ENCODE results near the gene GOLIM4. TPM values are rescaled to one million over a fixed set of nuclear protein-coding genes. Genes with fewer than 3 reads are reported as not detected.

The GOLIM4 gene
- total RNA-seq, 1 experiment from 2014 or later: 35.4 TPM

- intact Hi-C loops (cut with micrococcal nuclease; ENCODE audit: unreplicated experiment) (no loop called here), in situ Hi-C loops (cut with HindIII; ENCODE audit: low pct_unique_long_range_greater_than_20kb, low sequenced_read_pairs) (no loop called here)
- Histone ChIP-seq H3K36me3 (ENCODE audit: control insufficient read depth, insufficient read depth, low read length) (no peaks in the 10 kb centered on the region), H3K27ac (ENCODE audit: low read length) (no peak overlapping the region), H3K9me3 (ENCODE audit: control insufficient read depth, insufficient read depth, low read depth, low read length) (no peaks in the 10 kb centered on the region), H3K4me1 (ENCODE audit: control insufficient read depth, insufficient read depth, low read length) (no peaks in the 10 kb centered on the region), H3K27me3 (ENCODE audit: control insufficient read depth, insufficient read depth, low read length) (no peaks in the 10 kb centered on the region), H3K4me3 (ENCODE audit: low read depth in 2 of 2, low read length in 2 of 2) (no peak overlapping the region)
- ChIA-PET POLR2A (no interaction called here), CTCF (no interaction called here)
- BruUV-seq (replicated peaks): no TSS peak
- ATAC-seq: no peak
- TF ChIP-seq POLR2AphosphoS5 (IDR thresholded peaks at IDR 0.05; ENCODE audit: low read depth, low read length): no peak
- no peak for TF ChIP-seq SIN3A (IDR thresholded peaks at IDR 0.05; ENCODE audit: borderline replicate concordance, insufficient read depth, low read depth, low read length)
- no peak for TF ChIP-seq CTCF (IDR thresholded peaks at IDR 0.05)
- TF ChIP-seq TCF7L2 (IDR thresholded peaks at IDR 0.05; ENCODE audit: low read depth, low read length): no peak
- no peak for TF ChIP-seq REST (IDR thresholded peaks at IDR 0.05; ENCODE audit: insufficient read depth in 1 of 2, low read depth in 2 of 2, low read length in 1 of 2)
- no peak for DNase-seq (ENCODE audit: low read depth, low spot score)
Observed at GRCh38 chr3:168030577-168030976, 65.1 kb downstream of the GOLIM4 start.

DNA sequence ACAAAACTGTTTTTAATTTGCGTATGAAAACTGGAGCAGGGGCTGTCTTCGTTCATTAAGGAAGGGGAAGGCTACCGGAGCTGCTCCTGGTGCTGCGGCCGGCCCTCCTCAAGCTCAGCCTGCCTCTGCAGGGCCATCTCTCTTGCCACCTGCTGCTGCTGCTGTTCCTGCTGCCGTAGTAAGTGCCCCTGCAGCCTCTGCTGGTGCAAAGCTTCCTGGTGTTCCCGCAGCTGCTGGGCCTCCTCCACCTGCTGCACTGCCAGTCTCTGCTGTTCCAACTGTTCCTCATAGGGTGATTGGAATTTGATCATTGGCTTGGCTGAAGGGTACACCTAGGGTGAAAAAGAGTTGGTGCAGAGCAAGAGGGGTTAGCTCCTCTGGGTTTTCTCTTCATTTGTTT is 66.0 kb downstream of the GOLIM4 start:
- no peaks in the 10 kb centered on the region for H3K9me3 ChIP-seq (ENCODE audit: control insufficient read depth, insufficient read depth, low read depth, low read length)
- no peak for ATAC-seq
- no peak for DNase-seq (ENCODE audit: low read depth, low spot score)
- no TSS peak for BruUV-seq (replicated peaks)
- H3K4me3 ChIP-seq (ENCODE audit: low read depth in 2 of 2, low read length in 2 of 2): no peak overlapping the region
- no peaks in the 10 kb centered on the region for H3K4me1 ChIP-seq (ENCODE audit: control insufficient read depth, insufficient read depth, low read length)
- in situ Hi-C loops (cut with HindIII; ENCODE audit: low pct_unique_long_range_greater_than_20kb, low sequenced_read_pairs) (no loop called here), intact Hi-C loops (cut with micrococcal nuclease; ENCODE audit: unreplicated experiment) (no loop called here)
- ChIA-PET POLR2A (no interaction called here), CTCF (no interaction called here)
- H3K27ac ChIP-seq (ENCODE audit: low read length): no peak overlapping the region
- TF ChIP-seq REST (IDR thresholded peaks at IDR 0.05; ENCODE audit: insufficient read depth in 1 of 2, low read depth in 2 of 2, low read length in 1 of 2): no peak
- TF ChIP-seq POLR2AphosphoS5 (IDR thresholded peaks at IDR 0.05; ENCODE audit: low read depth, low read length): no peak
- no peaks in the 10 kb centered on the region for H3K27me3 ChIP-seq (ENCODE audit: control insufficient read depth, insufficient read depth, low read length)
- H3K36me3 ChIP-seq (ENCODE audit: control insufficient read depth, insufficient read depth, low read length): peaks cover 3% of the 10 kb centered on the region; the same call in 1 of the 2 replicates

Data from Panc1 (cell line).